Measurements from ENCODE around the gene C9orf40. TPM values are rescaled to one million over a fixed set of nuclear protein-coding genes. Genes with fewer than 3 reads are reported as not detected.

C9orf40 gene
- total RNA-seq, 1 experiment from 2014 or later, result 3.4 TPM

DNA sequence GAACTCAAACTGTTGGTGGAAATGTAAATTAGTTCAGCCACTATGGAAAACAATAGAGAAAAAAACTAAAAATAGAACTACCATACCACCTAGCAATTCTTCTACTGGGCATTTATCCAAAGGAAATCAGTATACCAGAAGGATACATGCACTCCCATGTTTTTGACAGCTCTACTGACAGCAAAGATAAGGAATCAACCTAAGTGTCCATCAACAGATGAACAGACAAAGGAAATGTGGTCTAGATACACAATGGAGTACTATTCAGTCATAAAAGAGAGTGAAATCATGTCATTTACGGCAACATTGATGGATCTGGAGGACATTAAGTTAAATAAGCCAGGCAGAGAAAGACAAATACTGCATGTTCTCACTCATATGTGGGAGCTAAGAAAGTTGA lies 21.8 kb upstream of the C9orf40 start:
- TF ChIP-seq, protein P1, sequence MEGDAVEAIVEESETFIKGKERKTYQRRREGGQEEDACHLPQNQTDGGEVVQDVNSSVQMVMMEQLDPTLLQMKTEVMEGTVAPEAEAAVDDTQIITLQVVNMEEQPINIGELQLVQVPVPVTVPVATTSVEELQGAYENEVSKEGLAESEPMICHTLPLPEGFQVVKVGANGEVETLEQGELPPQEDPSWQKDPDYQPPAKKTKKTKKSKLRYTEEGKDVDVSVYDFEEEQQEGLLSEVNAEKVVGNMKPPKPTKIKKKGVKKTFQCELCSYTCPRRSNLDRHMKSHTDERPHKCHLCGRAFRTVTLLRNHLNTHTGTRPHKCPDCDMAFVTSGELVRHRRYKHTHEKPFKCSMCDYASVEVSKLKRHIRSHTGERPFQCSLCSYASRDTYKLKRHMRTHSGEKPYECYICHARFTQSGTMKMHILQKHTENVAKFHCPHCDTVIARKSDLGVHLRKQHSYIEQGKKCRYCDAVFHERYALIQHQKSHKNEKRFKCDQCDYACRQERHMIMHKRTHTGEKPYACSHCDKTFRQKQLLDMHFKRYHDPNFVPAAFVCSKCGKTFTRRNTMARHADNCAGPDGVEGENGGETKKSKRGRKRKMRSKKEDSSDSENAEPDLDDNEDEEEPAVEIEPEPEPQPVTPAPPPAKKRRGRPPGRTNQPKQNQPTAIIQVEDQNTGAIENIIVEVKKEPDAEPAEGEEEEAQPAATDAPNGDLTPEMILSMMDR (IDR thresholded peaks at IDR 0.05; ENCODE audit: unreplicated experiment), result no peak
- no peaks in the 10 kb centered on the region for H3K9me3 Mint-ChIP-seq (ENCODE audit: low read depth, unreplicated experiment)
- CTCF ChIA-PET, result interaction anchor here (0.6 kb wide), 1 partner anchor 132 kb away, joined by 4 read pairs; no protein-coding TSS in a partner anchor
- DNase-seq, result no peak
- intact Hi-C loops (cut with micrococcal nuclease; ENCODE audit: unreplicated experiment), result no loop called here
- H3K36me3 Mint-ChIP-seq (ENCODE audit: insufficient read depth, unreplicated experiment), result peaks cover 5% of the 10 kb centered on the region
- no peak overlapping the region for H3K27ac Mint-ChIP-seq (ENCODE audit: unreplicated experiment)
- H3K4me1 Mint-ChIP-seq (ENCODE audit: low read depth, unreplicated experiment), result no peaks in the 10 kb centered on the region
- H3K4me3 Mint-ChIP-seq (ENCODE audit: low read depth, unreplicated experiment), result no peak overlapping the region
- no TSS peak for BruUV-seq (replicated peaks)
- H3K27me3 Mint-ChIP-seq (ENCODE audit: unreplicated experiment), result no peaks in the 10 kb centered on the region

DNA sequence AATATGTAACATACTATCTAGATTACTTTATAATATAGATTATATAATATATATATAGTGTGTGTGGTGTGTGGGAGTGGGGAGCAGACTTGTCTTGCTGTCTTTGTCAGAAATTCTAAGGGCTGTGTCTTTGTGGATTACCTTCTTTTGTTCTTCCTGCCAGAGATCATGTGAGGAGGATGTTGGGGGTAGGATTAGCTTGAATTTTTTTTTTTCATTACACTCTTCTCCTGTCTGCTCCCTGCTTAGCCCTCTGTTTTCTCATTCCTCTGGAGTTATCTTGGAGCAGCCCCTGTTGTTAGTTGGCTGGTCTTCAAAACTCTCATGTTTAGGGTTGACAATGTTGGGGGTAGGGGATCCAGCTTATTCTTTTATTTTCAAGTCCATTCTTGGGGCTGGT lies 21.0 kb upstream of the C9orf40 start:
- H3K36me3 Mint-ChIP-seq (ENCODE audit: insufficient read depth, unreplicated experiment), result peaks cover 5% of the 10 kb centered on the region
- CTCF ChIA-PET, result interaction anchor here (0.7 kb wide), 1 partner anchor 22 kb away, joined by 3 read pairs; no protein-coding TSS in a partner anchor
- no TSS peak for BruUV-seq (replicated peaks)
- intact Hi-C loops (cut with micrococcal nuclease; ENCODE audit: unreplicated experiment), result no loop called here
- no peak overlapping the region for H3K4me3 Mint-ChIP-seq (ENCODE audit: low read depth, unreplicated experiment)
- no peaks in the 10 kb centered on the region for H3K9me3 Mint-ChIP-seq (ENCODE audit: low read depth, unreplicated experiment)
- no peak overlapping the region for H3K27ac Mint-ChIP-seq (ENCODE audit: unreplicated experiment)
- H3K27me3 Mint-ChIP-seq (ENCODE audit: unreplicated experiment), result no peaks in the 10 kb centered on the region
- TF ChIP-seq, protein P1 (IDR thresholded peaks at IDR 0.05; ENCODE audit: unreplicated experiment), result no peak
- DNase-seq, result no peak
- H3K4me1 Mint-ChIP-seq (ENCODE audit: low read depth, unreplicated experiment), result no peaks in the 10 kb centered on the region

DNA sequence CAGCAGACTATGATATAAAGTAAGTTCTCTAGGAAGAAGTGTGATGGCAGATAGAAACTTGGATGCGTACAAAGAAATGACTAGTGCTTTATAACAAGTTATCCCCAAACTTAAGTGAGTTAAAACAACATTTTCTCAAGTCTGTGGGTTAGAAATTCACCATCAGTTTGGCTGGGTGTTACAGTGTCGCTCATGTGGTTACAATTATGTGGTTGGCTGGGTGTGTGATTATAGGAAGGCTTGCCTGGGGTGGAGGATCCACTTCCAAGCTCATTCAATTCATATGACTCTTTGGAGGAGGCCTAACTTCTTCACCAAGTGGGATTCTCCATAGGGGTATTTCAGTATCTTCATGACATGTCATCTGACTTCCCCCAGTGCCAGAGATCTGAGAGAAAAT lies 10.3 kb upstream of the C9orf40 start:
- H3K4me3 Mint-ChIP-seq (ENCODE audit: low read depth, unreplicated experiment), result no peak overlapping the region
- no peaks in the 10 kb centered on the region for H3K27me3 Mint-ChIP-seq (ENCODE audit: unreplicated experiment)
- CTCF ChIA-PET, result no interaction called here
- BruUV-seq (replicated peaks), result no TSS peak
- peaks cover 5% of the 10 kb centered on the region for H3K36me3 Mint-ChIP-seq (ENCODE audit: insufficient read depth, unreplicated experiment)
- no peak for DNase-seq
- H3K9me3 Mint-ChIP-seq (ENCODE audit: low read depth, unreplicated experiment), result peaks cover 3% of the 10 kb centered on the region
- intact Hi-C loops (cut with micrococcal nuclease; ENCODE audit: unreplicated experiment), result no loop called here
- no peak overlapping the region for H3K27ac Mint-ChIP-seq (ENCODE audit: unreplicated experiment)
- no peaks in the 10 kb centered on the region for H3K4me1 Mint-ChIP-seq (ENCODE audit: low read depth, unreplicated experiment)
- TF ChIP-seq, protein P1 (IDR thresholded peaks at IDR 0.05; ENCODE audit: unreplicated experiment), result no peak

DNA sequence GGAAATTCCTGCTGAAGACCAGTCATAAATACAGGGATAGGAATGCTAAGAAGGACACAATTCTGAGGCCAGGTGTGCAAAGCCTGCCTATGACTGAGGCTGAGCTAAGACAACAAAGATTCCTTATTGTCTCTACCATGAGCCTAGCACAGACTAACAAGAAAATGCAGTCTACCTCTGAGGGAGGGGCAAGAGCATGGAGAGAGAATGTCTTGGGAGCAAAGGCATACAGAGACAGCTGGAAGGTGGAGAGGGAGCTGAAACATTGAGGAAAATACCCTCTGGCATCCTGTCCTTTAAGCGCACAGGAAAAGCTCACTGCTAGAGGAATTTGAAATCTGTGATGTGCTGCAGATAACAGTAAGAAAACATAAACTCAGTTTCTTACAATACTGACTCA lies 8.8 kb upstream of the C9orf40 start:
- Mint-ChIP-seq H3K4me1 (ENCODE audit: low read depth, unreplicated experiment) (no peaks in the 10 kb centered on the region), H3K4me3 (ENCODE audit: low read depth, unreplicated experiment) (no peak overlapping the region), H3K9me3 (ENCODE audit: low read depth, unreplicated experiment) (peaks cover 3% of the 10 kb centered on the region), H3K36me3 (ENCODE audit: insufficient read depth, unreplicated experiment) (peaks cover 5% of the 10 kb centered on the region), H3K27ac (ENCODE audit: unreplicated experiment) (no peak overlapping the region), H3K27me3 (ENCODE audit: unreplicated experiment) (no peaks in the 10 kb centered on the region)
- BruUV-seq (replicated peaks), result no TSS peak
- intact Hi-C loops (cut with micrococcal nuclease; ENCODE audit: unreplicated experiment), result no loop called here
- no peak for DNase-seq
- CTCF ChIA-PET, result no interaction called here
- TF ChIP-seq, protein P1 (IDR thresholded peaks at IDR 0.05; ENCODE audit: unreplicated experiment), result no peak
